ENCODE results near the gene MRPL4.
"Not testable (repeated sequence)": the region's sequence is repeated elsewhere in the genome, so short reads cannot be mapped to it uniquely, and the experiment has no call there.

MRPL4 gene

DNA sequence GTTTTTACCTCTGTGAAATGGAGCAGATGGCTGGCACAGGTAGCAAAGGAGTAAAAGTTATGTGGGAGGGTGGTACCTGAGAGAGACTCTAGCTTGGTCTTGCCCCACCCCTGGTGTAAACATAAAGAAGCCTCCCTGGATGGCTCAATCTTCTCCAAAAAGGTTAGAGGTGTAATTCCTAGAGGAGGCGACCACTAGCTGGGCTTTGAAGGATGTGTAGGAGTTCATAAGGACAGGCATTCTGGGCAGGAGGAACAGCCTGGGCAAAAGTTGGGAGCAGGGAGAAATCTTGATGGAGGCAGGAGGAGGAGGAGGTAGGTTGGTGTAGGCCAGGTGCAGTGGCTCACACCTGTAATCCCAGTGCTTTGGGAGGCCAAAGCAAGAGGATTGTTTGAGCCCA lies 26.9 kb downstream of the MRPL4 start:
- TF ChIP-seq, protein P1, sequence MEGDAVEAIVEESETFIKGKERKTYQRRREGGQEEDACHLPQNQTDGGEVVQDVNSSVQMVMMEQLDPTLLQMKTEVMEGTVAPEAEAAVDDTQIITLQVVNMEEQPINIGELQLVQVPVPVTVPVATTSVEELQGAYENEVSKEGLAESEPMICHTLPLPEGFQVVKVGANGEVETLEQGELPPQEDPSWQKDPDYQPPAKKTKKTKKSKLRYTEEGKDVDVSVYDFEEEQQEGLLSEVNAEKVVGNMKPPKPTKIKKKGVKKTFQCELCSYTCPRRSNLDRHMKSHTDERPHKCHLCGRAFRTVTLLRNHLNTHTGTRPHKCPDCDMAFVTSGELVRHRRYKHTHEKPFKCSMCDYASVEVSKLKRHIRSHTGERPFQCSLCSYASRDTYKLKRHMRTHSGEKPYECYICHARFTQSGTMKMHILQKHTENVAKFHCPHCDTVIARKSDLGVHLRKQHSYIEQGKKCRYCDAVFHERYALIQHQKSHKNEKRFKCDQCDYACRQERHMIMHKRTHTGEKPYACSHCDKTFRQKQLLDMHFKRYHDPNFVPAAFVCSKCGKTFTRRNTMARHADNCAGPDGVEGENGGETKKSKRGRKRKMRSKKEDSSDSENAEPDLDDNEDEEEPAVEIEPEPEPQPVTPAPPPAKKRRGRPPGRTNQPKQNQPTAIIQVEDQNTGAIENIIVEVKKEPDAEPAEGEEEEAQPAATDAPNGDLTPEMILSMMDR (IDR thresholded peaks at IDR 0.05), result no peak
- no peak for TF ChIP-seq ZFX (IDR thresholded peaks at IDR 0.05; ENCODE audit: borderline replicate concordance)
- no peak overlapping the region for H3K27ac ChIP-seq

DNA sequence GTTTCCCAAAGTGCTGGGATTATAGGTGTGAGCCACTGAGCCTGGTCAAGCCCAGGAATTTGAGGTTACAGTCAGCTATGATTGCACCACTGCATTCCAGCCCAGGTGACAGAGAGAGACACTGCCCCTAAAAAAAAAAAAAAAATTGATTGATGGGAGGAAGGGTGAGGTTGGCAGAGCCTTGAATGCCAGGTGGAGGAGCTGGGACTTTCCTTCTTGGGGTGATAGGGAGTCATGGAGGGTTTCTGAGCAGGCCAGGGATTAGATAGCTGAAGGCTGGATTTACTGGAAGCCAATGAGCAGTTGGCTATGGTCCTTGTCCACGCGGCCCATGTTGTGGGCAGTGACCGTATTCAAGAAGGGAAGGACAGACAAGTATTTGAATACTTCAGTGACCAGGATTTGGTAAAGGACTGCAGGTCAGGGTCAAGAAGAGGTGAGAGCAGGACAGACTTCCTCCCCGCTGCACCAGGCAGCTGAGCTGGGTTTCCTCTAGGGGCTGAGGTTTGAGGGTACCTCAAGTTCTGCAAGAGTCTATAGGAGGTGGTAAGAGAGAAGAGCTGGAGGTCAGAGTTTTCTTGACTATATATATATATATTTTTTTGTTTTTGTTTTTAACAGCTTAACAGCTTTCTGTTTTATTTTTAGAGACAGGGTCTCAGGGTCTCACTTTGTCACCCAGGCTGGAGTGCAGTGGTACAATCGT lies 27.9 kb downstream of the MRPL4 start:
- H3K27ac ChIP-seq, result no peak overlapping the region
- no peak for TF ChIP-seq ZFX (IDR thresholded peaks at IDR 0.05; ENCODE audit: borderline replicate concordance)
- TF ChIP-seq, protein P1 (IDR thresholded peaks at IDR 0.05), result no peak

DNA sequence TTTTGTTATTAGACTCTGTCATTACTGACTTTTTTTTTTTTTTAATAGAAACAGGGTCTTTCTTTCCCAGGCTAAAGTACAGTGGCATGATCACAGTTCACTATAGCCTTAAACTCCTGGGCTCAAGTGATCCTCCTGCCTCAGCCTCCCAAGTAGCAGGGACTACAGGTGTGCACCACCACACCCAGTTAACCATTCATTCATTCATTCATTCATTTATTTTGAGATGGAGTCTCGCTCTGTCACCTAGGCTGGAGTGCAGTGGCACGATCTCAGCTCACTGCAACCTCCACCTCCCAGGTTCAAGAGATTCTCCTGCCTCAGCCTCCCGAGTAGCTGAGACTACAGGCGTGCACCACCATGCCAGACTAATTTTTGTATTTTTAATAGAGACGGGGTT lies 30.0 kb downstream of the MRPL4 start:
- not testable (repeated sequence) for H3K27ac ChIP-seq

DNA sequence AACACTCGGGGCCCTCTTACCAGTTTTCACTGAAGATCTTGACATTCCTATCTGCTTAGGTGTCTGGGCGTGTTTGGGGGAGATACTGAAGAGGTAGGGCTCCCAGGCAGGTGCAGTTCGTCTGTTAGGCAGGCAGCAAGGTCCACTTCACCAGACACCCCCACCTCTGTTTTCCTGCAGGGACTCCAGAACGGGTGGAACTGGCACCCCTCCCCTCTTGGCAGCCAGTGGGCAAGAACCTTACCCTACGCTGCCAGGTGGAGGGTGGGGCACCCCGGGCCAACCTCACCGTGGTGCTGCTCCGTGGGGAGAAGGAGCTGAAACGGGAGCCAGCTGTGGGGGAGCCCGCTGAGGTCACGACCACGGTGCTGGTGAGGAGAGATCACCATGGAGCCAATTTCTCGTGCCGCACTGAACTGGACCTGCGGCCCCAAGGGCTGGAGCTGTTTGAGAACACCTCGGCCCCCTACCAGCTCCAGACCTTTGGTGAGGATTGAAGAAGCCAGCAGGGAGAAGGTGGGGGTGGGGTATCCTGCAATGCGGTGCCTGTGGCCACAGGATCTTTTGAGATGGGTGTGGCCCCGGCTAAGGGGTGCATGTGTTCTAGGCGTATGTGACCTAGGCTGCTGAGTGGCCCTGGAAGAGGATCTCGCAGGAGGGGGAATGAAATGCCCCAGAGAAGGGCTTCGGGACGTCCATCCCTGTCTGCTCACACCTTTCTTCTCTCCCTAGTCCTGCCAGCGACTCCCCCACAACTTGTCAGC lies 31.5 kb downstream of the MRPL4 start:
- no peak overlapping the region for H3K27ac ChIP-seq
- no peak for TF ChIP-seq ZFX (IDR thresholded peaks at IDR 0.05; ENCODE audit: borderline replicate concordance)
- TF ChIP-seq, protein P1 (IDR thresholded peaks at IDR 0.05), result no peak

DNA sequence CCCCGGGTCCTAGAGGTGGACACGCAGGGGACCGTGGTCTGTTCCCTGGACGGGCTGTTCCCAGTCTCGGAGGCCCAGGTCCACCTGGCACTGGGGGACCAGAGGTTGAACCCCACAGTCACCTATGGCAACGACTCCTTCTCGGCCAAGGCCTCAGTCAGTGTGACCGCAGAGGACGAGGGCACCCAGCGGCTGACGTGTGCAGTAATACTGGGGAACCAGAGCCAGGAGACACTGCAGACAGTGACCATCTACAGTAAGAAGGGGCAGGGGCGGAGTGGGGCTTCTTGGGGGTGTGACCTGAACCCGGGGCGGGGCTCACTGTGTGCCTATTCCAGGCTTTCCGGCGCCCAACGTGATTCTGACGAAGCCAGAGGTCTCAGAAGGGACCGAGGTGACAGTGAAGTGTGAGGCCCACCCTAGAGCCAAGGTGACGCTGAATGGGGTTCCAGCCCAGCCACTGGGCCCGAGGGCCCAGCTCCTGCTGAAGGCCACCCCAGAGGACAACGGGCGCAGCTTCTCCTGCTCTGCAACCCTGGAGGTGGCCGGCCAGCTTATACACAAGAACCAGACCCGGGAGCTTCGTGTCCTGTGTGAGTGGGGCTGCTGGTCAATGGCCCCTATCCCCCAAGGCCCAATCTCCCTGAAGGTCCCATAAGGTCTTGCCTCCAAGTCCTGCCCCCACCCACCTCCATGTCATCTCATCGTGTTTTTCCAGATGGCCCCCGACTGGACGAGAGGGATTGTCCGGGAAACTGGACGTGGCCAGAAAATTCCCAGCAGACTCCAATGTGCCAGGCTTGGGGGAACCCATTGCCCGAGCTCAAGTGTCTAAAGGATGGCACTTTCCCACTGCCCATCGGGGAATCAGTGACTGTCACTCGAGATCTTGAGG lies 32.3 kb downstream of the MRPL4 start:
- TF ChIP-seq ZFX (IDR thresholded peaks at IDR 0.05; ENCODE audit: borderline replicate concordance), result no peak
- TF ChIP-seq, protein P1 (IDR thresholded peaks at IDR 0.05), result no peak
- H3K27ac ChIP-seq, result no peak overlapping the region

DNA sequence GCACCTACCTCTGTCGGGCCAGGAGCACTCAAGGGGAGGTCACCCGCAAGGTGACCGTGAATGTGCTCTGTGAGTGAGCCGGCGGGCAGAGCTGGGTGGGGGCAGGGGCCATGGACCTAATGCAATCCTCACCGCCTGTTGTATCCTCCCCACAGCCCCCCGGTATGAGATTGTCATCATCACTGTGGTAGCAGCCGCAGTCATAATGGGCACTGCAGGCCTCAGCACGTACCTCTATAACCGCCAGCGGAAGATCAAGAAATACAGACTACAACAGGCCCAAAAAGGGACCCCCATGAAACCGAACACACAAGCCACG lies 32.9 kb downstream of the MRPL4 start:
- TF ChIP-seq ZFX (IDR thresholded peaks at IDR 0.05; ENCODE audit: borderline replicate concordance), result no peak
- TF ChIP-seq, protein P1 (IDR thresholded peaks at IDR 0.05), result no peak
- no peak overlapping the region for H3K27ac ChIP-seq

DNA sequence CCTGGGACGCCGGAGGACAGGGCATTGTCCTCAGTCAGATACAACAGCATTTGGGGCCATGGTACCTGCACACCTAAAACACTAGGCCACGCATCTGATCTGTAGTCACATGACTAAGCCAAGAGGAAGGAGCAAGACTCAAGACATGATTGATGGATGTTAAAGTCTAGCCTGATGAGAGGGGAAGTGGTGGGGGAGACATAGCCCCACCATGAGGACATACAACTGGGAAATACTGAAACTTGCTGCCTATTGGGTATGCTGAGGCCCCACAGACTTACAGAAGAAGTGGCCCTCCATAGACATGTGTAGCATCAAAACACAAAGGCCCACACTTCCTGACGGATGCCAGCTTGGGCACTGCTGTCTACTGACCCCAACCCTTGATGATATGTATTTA lies 33.4 kb downstream of the MRPL4 start:
- TF ChIP-seq ZFX (IDR thresholded peaks at IDR 0.05; ENCODE audit: borderline replicate concordance), result no peak
- TF ChIP-seq, protein P1 (IDR thresholded peaks at IDR 0.05), result no peak
- H3K27ac ChIP-seq, result no peak overlapping the region

Data from 22Rv1 (cell line).